GM21737 (cell line): Measurements from ENCODE around the gene PKNOX2.
A peak's percentile ranks its signal among the peaks of the same experiment; 100 is the strongest.

Experiments used
- ATAC-seq: cut with Tn5 transposase; IDR thresholded peaks from one replicate; pipeline ENCODE4 v1.9.1; 2021; ENCODE audit warnings: mild to moderate bottlenecking, moderate library complexity; ENCODE audit not compliant: unreplicated experiment

Gene PKNOX2

DNA sequence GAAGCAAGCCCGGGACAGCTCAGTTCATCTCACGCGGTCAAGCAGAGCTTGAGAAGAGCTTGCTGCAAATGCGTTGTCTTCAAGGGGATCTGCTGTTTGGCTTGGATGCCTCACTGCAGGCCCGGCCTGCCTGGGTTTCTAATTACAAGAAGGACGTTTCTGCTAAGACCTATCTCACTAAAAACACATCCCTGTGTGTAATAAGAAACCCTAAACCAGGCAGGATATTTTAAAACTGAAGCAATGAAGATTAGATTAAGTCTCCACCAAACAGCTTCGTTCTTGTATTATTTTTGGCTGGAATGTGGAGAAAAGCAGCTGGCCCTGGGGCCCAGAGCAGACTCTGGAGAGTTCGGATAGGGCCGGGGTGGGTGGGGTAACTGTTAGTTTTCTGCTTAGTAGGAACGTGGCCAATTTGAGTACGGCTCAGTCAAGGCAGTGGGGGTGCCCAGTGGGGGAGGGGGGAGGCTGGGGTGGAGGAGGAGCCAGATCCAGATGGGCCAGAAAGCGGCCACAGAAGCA, 6.0 kb downstream of the PKNOX2 start:
- ATAC-seq = no peak

GRCh38 chr11:125171974-125172373, 7.4 kb downstream of the PKNOX2 start:
- no peak for ATAC-seq

- ATAC-seq = no peak
These were observed 8.5 kb downstream of the PKNOX2 start for GRCh38 chr11:125173027-125173426.

DNA sequence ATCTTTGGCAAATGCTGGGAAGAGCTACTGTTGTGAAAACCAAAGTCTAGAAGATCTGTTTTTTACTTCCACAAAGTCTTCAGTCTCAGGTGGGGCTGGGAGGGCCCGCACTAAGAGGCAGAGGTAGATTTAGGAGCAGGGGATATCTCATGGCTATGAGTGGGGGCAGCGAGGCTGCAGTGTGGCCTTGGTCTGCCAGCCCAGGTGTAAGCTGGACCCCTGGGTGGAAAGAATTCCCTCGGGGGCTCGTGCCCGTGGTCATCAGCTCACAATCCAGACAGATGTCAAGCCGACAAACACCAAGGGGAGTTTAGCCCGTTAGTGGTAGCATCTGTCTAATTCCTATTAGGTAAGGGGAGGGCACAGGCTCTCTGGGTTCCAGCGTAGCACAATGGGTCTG, 9.0 kb downstream of the PKNOX2 start:
- no peak for ATAC-seq

GRCh38 chr11:125174057-125174456, 9.5 kb downstream of the PKNOX2 start:
- ATAC-seq = no peak

DNA sequence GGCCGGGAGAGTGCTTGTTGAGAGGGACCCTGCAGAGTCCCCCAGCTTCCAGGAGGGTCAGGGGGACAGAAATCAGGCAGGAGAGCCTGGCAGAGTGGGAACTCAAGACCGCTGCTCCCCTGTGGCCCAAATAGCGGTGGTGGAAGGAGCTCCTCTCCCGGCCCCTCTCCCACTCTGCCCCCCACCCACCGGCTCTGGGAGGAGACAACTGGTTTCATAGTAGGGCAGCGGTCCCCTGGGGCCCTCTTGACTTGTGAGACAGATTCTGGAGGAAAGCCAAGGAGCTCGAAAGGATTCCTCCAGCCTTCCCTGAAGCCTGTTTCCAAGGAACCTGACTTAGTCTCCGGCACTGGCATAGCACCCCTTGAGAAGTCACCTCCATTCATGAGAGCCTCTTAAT, 10.1 kb downstream of the PKNOX2 start:
- no peak for ATAC-seq

- ATAC-seq = no peak
These were observed 10.6 kb downstream of the PKNOX2 start for GRCh38 chr11:125175166-125175565.

DNA sequence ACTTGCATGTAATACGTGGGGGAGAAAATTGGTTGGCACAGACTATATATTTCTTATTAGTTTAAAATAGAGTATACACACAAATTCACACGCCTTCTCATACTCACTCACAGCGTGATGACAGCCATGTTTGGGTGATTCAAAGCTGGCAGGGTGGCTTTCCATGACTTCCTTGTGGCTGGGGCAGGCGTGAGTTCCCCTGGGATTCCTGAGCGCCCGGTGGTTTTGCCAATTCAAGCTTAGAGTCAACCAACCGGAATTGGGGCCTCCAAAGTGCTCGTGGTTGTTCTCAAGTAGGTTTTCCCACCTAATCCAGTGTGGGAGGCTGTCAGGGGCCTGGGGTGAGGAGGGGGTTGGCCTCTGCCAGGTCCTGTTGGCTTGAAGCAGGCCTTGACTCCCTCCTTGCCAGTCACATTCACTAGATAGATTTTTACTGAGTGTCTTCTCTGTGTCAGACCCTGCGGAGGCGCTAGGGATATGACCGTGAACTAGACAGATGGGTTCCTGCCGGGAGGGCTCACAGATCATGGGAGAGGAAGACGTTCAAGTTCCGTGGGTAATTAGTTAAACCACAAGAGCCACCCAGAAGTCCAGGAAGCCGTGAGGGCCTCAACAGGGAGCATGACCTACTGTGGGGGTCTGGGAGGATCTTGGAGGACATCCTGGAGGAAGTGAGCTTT, 11.5 kb downstream of the PKNOX2 start:
- ATAC-seq = no peak

GRCh38 chr11:125176866-125177265, 12.3 kb downstream of the PKNOX2 start:
- ATAC-seq = no peak

- no peak for ATAC-seq
These were observed 13.0 kb downstream of the PKNOX2 start for GRCh38 chr11:125177543-125177942.

GRCh38 chr11:125179346-125179745, 14.8 kb downstream of the PKNOX2 start:
- ATAC-seq = no peak

DNA sequence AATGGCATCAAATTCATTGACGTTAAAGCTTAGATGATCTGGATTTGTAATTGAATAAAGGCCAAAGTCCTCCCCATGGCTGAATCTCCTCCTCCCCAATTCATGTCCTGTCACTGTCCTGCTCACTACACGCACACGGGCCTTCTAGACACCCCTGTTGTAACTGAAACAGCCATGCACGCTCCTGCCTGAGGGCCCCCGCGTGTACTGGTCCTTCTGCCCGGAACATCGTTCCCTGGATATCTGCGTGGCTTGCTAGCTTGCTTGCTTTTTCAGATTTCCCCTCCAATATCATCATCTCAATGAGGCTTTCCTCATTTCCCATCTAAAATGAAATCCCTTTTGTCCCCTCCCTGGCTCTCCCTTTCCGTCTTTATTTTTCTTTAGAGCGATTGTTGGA, 15.3 kb downstream of the PKNOX2 start:
- no peak for ATAC-seq

- ATAC-seq = peak; percentile 68
These were observed 16.1 kb downstream of the PKNOX2 start for GRCh38 chr11:125180413-125181305.

DNA sequence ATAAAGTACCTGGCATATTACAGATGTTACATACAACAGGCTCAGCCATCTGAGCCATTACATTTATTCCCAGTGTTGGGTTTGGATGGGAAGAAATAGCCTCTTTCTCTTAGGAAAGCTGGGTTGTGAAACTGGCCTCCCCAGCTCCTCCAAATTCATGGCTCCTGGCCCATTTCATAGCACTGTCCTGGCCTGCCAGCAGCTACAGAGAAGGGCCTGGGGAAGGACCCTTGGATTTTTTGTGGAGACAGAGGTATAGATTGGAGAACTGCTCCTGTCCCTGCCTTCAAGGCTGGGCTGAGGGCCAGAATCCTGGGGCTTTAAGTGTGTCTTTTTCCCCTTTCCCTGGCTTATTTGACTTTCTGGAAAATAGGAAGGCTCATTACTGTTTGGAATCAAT, 18.0 kb downstream of the PKNOX2 start:
- ATAC-seq = no peak

GRCh38 chr11:125183641-125184040, 19.1 kb downstream of the PKNOX2 start:
- ATAC-seq = no peak

DNA sequence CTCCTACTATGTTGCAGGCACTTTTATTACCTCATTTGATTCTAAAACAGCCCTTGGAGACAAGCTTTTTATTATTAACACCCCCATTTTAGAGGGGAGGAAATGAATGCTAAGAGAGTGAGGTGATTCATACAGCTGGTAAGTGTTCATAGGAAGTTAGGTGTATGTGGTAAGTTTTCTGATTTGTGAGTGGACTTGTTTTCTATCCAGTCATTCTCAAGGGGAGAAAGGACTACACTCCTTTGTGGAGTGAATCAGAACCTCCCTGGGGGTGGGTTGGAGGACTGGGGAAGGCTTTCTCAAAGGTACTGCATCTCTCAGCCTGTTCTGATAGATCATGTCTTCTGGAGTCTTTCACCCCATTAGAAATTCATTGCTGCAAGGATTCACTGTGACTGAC, 23.5 kb downstream of the PKNOX2 start:
- no peak for ATAC-seq

DNA sequence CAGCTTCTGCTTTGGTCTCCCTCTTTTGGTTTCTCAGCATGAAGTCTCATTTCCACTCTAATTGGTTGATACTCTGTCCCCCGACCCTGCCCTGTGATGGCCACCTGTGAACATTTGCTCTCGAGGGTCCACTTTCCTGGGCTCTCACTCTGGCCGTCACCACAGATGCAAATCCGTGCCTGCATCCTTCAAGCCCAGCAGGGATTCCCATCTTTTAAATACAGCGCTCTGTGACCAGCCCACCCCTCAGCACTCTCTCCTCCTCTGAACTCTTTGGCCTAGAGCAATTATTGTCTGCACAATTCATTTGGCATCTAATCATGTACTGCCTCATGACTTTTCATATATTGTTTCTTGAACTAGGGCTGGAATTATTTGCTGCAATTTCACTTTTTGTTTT, 26.0 kb downstream of the PKNOX2 start:
- no peak for ATAC-seq

- ATAC-seq = no peak
These were observed 27.6 kb downstream of the PKNOX2 start for GRCh38 chr11:125192183-125192582.

DNA sequence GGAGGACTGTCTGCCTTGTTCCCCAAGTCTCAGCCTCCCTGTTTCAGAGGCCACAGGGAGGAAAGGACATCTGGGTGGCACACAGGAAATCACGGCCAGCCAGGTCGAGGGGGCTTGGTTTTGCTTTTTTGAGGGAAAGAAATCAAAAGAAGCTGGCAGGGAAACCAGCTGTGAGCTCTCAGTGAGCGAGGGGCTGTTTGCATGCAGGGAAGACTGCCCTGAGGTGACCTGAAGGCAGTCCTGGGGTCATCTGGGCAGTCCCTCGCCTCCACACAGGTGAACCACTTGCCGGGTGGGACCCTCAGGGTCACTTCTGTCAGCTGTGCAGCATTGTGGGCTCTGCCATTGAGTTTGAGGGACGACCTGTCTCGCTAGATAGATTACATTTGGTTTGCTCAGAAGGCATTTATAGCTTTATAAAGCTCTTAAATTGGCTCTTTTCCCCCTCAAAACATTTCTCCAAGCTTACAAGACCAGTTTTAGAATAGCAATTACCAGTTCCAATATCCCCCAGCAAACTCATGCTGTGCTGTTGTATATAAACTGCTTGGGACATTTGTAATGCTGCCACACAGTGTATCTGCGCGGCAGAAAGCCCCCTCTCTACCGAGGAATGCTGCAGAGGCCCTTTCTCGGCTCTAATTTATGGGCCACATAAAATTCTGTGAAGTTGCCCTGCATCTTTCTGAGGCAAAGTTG, 28.3 kb downstream of the PKNOX2 start:
- ATAC-seq = no peak

- ATAC-seq = no peak
These were observed 28.8 kb downstream of the PKNOX2 start for GRCh38 chr11:125193416-125193726.

DNA sequence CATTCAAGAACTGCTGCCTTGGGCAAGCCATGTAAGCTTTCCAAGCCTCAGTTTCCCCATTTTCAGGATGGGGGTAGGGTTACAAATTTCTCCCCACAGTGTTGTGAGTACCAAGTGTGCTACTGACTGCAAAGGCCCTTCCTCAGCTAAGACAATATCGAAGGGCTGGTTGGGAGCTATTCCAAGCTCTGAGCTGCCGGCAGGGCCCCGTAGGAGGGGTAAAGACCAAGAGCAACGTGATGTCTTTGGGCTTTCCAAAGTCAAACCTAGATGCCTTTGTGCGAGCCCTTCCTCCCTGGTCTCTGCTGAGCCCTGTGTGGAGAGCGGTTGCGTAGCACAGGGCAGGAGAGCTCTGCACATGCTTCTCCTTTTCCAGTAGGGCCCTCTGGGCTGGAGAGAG, 29.3 kb downstream of the PKNOX2 start:
- ATAC-seq = no peak

DNA sequence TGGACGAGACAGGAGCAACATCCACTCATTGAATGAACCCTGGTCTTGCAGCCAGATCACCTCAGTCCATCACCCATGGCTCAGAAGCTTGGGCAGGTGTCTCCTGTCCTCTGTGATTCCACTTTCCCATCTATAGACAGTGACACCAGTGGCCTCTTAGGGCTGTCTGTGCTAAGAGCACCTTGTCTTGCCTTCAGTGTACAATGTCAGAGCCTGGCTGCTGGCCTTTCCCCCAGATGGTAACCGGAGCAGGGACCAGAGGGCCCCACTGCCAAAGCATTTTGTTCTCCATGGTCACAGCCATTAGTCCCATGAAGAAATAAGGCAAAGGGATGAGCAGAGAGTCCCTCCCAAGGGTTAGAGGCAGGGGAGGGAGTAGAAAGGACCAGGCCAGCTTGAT, 35.4 kb downstream of the PKNOX2 start:
- no peak for ATAC-seq
